Measurements from ENCODE around the gene MPIG6B.

- TF ChIP-seq EZH2phosphoT487 (IDR thresholded peaks at IDR 0.05; ENCODE audit: insufficient read depth, low read depth), result no peak
- no peak for TF ChIP-seq EZH2 (IDR thresholded peaks at IDR 0.05; ENCODE audit: insufficient read depth, poor library complexity, severe bottlenecking)
Observed at GRCh38 chr6:31765910-31766794, 43.0 kb downstream of the MPIG6B start.

All from GM23248 (cell line).